Measurements from ENCODE around the gene DCDC1. TPM values are rescaled to one million over a fixed set of nuclear protein-coding genes. Genes with fewer than 3 reads are reported as not detected.

Gene DCDC1
- total RNA-seq, 1 experiment from 2014 or later: 0.58 TPM

- no peaks in the 10 kb centered on the region for H3K36me3 ChIP-seq (ENCODE audit: insufficient read depth, low read length, poor library complexity, severe bottlenecking)
- TF ChIP-seq CTCF (conservative IDR thresholded peaks at IDR 0.05; ENCODE audit: low read depth, low read length) (no peak), EZH2 (IDR thresholded peaks at IDR 0.05; ENCODE audit: borderline replicate concordance, low read depth, low read length, poor library complexity, severe bottlenecking) (no peak)
- H3K27ac ChIP-seq (ENCODE audit: low read depth, low read length, poor library complexity, severe bottlenecking): no peak overlapping the region
- no peaks in the 10 kb centered on the region for H3K9me3 ChIP-seq (ENCODE audit: low read depth, low read length, poor library complexity, severe bottlenecking)
- H3K27me3 ChIP-seq (replicated peaks; ENCODE audit: insufficient read depth, low read depth, low read length, poor library complexity): no peaks in the 10 kb centered on the region
- intact Hi-C loops (cut with micrococcal nuclease; ENCODE audit: unreplicated experiment): no loop called here
- peaks cover 5% of the 10 kb centered on the region for H3K4me1 ChIP-seq (ENCODE audit: insufficient read depth, low read length, poor library complexity, severe bottlenecking)
- no TSS peak for BruUV-seq (replicated peaks)
- no peak overlapping the region for H3K4me3 ChIP-seq (ENCODE audit: low read depth, low read length, poor library complexity, severe bottlenecking)
- ChIA-PET POLR2A (ENCODE audit: low non-redundant PET) (interaction anchor here (0.7 kb wide), 1 partner anchor 311 kb away, joined by 3 read pairs; no protein-coding TSS in a partner anchor), CTCF (no interaction called here)
- DNase-seq (ENCODE audit: low spot score): peak; percentile 28
Observed at GRCh38 chr11:31246451-31247165, 122.9 kb downstream of the DCDC1 start.

- no peak for TF ChIP-seq EZH2 (IDR thresholded peaks at IDR 0.05; ENCODE audit: borderline replicate concordance, low read depth, low read length, poor library complexity, severe bottlenecking)
- no peak for TF ChIP-seq CTCF (conservative IDR thresholded peaks at IDR 0.05; ENCODE audit: low read depth, low read length)
- Histone ChIP-seq H3K4me1 (ENCODE audit: insufficient read depth, low read length, poor library complexity, severe bottlenecking) (peaks cover 7% of the 10 kb centered on the region), H3K4me3 (ENCODE audit: low read depth, low read length, poor library complexity, severe bottlenecking) (no peak overlapping the region), H3K27me3 (replicated peaks; ENCODE audit: insufficient read depth, low read depth, low read length, poor library complexity) (no peaks in the 10 kb centered on the region), H3K9me3 (ENCODE audit: low read depth, low read length, poor library complexity, severe bottlenecking) (no peaks in the 10 kb centered on the region), H3K36me3 (ENCODE audit: insufficient read depth, low read length, poor library complexity, severe bottlenecking) (no peaks in the 10 kb centered on the region), H3K27ac (ENCODE audit: low read depth, low read length, poor library complexity, severe bottlenecking) (no peak overlapping the region)
- no peak for DNase-seq (ENCODE audit: low spot score)
- ChIA-PET POLR2A (ENCODE audit: low non-redundant PET) (no interaction called here), CTCF (interaction anchor here (0.6 kb wide), 1 partner anchor 10 kb away, joined by 3 read pairs; no protein-coding TSS in a partner anchor)
- intact Hi-C loops (cut with micrococcal nuclease; ENCODE audit: unreplicated experiment): loop anchor here (5.0 kb wide), 1 partner anchor 399 kb away; no protein-coding TSS in a partner anchor
- no TSS peak for BruUV-seq (replicated peaks)
Observed at GRCh38 chr11:31243706-31244105, 125.8 kb downstream of the DCDC1 start.

DNA sequence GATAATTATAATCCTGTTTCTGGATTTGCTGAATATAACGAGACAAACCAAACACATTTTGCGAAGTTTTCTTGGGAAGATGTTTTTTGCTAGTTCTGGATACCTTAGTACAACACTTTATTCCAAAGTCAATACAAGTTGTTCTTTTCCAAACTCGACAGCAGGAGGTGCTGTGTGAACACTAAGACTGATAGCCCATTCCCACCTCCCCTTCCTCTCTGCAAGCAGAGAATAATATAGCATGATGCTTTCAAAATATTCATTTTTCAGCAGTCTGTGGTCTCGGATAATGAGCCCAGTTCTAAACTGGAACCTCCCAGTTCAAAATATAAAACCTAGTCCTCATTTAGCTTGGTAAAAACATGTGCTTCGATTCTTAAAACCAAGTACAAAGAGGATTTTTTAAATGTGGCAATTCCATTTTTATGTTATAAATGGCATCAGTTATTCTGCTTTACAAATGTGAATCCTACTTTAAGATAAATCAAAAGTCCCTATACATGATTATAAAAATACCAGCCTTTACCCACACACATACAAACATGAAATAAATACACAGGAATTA is 129.1 kb downstream of the DCDC1 start:
- Histone ChIP-seq H3K4me3 (ENCODE audit: low read depth, low read length, poor library complexity, severe bottlenecking) (no peak overlapping the region), H3K9me3 (ENCODE audit: low read depth, low read length, poor library complexity, severe bottlenecking) (no peaks in the 10 kb centered on the region), H3K4me1 (ENCODE audit: insufficient read depth, low read length, poor library complexity, severe bottlenecking) (peaks cover 20% of the 10 kb centered on the region), H3K36me3 (ENCODE audit: insufficient read depth, low read length, poor library complexity, severe bottlenecking) (no peaks in the 10 kb centered on the region), H3K27me3 (replicated peaks; ENCODE audit: insufficient read depth, low read depth, low read length, poor library complexity) (no peaks in the 10 kb centered on the region), H3K27ac (ENCODE audit: low read depth, low read length, poor library complexity, severe bottlenecking) (no peak overlapping the region)
- ChIA-PET POLR2A (ENCODE audit: low non-redundant PET) (no interaction called here), CTCF (interaction anchor here (0.7 to 1.5 kb wide), 3 partner anchors 14 to 717 kb away, joined by 3 to 11 read pairs (median 3); no protein-coding TSS in a partner anchor)
- peak; percentile 91 for DNase-seq (ENCODE audit: low spot score)
- TF ChIP-seq CTCF (conservative IDR thresholded peaks at IDR 0.05; ENCODE audit: low read depth, low read length) (peak; percentile 99), EZH2 (IDR thresholded peaks at IDR 0.05; ENCODE audit: borderline replicate concordance, low read depth, low read length, poor library complexity, severe bottlenecking) (no peak)
- no TSS peak for BruUV-seq (replicated peaks)
- intact Hi-C loops (cut with micrococcal nuclease; ENCODE audit: unreplicated experiment): loop anchor here (1.0 to 5.0 kb wide), 4 partner anchors 402 to 936 kb away; no protein-coding TSS in a partner anchor

Data from A673 (cell line).